Fibroblast of skin of back (primary cell): ENCODE data around the gene BCORL1.
A peak's percentile ranks its signal among the peaks of the same experiment; 100 is the strongest.

Source experiments
- DNase-seq: peaks from one replicate; pipeline ENCODE4 v3.0.0-alpha.2; 2013

BCORL1 gene

DNA sequence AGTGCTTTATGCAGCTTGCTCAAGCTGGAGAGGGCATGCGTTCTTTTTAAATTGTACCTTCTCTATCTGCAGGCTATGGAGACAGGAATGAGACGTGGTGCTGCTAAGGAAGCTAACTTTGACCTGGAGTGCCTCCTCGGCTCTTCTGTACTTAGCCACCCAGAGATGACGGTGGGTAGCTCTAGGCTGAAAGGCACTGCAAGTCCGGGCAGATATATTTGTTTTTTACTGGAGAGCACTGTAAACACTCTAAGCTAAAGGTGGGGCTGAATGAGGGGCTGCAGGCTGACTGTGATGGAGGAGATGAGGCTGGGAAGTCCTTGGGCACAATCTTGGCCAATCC lies 115.7 kb downstream of the BCORL1 start:
- DNase-seq: no peak

DNA sequence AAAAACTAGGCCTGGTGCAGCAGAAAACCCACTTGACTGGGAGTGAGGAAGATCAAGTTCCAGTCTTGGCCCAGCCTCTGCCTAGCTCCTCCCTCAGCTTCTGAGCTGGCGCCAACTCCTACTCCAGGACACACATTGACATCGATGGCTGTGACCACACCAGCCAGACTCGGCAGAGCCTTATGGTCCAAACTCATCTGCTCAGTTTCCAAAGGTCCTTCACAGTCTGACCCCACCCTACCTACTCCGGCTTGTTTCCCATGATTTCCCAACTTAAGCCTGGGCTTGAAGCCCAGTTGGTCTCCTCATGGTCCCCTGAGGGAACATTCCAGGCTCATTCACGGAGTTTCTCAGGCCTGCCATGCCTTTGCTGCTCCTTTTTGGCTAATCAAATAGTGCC lies 117.7 kb downstream of the BCORL1 start:
- DNase-seq: peak; percentile 65

GRCh38 chrX:130103605-130104004 lies 121.2 kb downstream of the BCORL1 start:
- DNase-seq: no peak

- no peak for DNase-seq
These were observed 122.8 kb downstream of the BCORL1 start for GRCh38 chrX:130105244-130105643.

DNA sequence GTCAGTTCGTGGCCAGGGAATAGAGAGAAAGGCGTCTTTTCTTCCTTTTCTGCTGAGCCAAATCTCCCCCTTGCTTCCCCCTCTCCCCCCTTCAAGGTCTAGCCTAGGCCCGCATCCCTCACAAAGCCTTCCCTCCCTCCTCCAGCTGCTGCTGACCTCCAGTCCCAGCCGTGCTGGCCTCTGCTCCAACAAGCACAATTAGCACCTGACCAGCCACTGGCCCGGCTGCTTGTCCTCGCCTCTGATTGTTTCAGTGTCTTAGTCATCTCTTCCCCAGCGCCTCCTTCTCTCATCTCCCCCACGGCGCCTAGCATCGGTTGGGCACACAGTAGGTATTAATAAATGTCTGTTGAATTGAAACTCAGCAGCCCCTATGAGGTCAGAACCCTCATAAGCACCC lies 123.6 kb downstream of the BCORL1 start:
- DNase-seq: no peak
